Prostate gland (tissue), 2 donors: ENCODE results near the gene ARHGAP42.

Source experiments
- CTCF ChIP-seq, 4 experiments: fragments of 200-600 bp in 2 of 4; fragments of 450-650 bp in 2 of 4; sonication (generic) in 2 of 4; IDR thresholded peaks; 1 replicate in 3 of 4; 2 replicates in 1 of 4; pipeline ENCODE4 v1.5.1; 2016 to 2019; ENCODE audit warnings: antibody characterized with exemption in 4 of 4, mild to moderate bottlenecking in 2 of 4, moderate library complexity in 2 of 4
- POLR2A ChIP-seq: fragments of 450-650 bp; IDR thresholded peaks from one replicate; pipeline ENCODE4 v1.6.1; 2016; ENCODE audit warnings: antibody characterized with exemption, mild to moderate bottlenecking

DNA sequence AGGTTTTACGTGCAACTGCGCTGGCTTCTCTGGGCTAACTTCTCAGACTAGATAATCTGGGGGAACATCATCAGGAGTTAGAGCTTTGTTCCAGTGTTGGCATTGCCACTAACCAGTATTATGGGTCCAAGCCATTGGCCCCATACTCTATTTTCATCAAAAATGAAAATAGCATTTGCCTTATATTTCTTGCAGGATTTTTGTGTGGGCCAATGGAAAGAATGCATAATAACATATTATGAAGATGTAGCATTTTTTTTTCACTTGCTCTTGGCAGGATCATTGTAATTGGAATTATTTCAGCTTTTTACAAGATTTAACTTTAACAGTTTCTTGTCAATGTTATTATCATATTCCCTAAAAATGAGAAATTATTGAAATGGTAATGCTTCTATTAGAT lies 16.1 kb downstream of the ARHGAP42 start:
- TF ChIP-seq POLR2A, result no peak
- TF ChIP-seq CTCF (IDR thresholded peaks at IDR 0.05), result no peak
